Measurements from ENCODE around the gene AWAT1.

DNA sequence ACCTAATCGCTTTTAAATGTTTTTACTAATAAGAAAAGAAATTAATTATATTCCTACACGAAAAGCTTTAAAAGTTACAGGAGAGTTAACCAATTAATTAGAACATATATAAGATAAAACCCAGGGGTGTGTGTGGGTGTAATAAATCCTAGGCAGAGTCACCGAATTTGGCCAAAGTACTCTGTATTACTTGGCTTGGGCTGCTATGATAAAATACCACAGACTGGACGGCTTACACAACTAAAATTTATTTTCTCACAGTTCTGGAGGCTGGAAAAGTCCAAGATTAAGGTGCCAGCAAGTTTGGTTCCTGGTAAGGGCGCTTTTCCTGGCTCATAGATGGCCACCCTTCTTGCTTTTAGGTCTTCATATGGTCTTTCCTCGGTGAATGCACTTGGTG is 10.4 kb downstream of the AWAT1 start:
- TF ChIP-seq, protein P1, sequence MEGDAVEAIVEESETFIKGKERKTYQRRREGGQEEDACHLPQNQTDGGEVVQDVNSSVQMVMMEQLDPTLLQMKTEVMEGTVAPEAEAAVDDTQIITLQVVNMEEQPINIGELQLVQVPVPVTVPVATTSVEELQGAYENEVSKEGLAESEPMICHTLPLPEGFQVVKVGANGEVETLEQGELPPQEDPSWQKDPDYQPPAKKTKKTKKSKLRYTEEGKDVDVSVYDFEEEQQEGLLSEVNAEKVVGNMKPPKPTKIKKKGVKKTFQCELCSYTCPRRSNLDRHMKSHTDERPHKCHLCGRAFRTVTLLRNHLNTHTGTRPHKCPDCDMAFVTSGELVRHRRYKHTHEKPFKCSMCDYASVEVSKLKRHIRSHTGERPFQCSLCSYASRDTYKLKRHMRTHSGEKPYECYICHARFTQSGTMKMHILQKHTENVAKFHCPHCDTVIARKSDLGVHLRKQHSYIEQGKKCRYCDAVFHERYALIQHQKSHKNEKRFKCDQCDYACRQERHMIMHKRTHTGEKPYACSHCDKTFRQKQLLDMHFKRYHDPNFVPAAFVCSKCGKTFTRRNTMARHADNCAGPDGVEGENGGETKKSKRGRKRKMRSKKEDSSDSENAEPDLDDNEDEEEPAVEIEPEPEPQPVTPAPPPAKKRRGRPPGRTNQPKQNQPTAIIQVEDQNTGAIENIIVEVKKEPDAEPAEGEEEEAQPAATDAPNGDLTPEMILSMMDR (IDR thresholded peaks at IDR 0.05): no peak
- no peak for TF ChIP-seq POLR2A (IDR thresholded peaks at IDR 0.05)

Data from thyroid gland (tissue), 4 donors.